GM12878 (cell line): ENCODE data around the gene HSPB1. TPM values are rescaled to one million over a fixed set of nuclear protein-coding genes. Genes with fewer than 3 reads are reported as not detected.

Experiments used
- ASH2L ChIP-seq: fragments of 300-600, 200-600 bp; sonication (generic); IDR thresholded peaks from 2 replicates; pipeline ENCODE4 v1.6.1; 2017; ENCODE audit warnings: low read depth, mild to moderate bottlenecking, borderline replicate concordance
- ATF7 ChIP-seq: fragments of 450-650 bp; IDR thresholded peaks from 2 replicates; pipeline ENCODE4 v1.6.1; 2016; ENCODE audit warnings: low read depth, mild to moderate bottlenecking
- DPF2 ChIP-seq: fragments of 450-650 bp; IDR thresholded peaks from 2 replicates; pipeline ENCODE4 v1.6.1; 2017; ENCODE audit warnings: mild to moderate bottlenecking
- E4F1 ChIP-seq: fragments of 450-650 bp; IDR thresholded peaks from 2 replicates; pipeline ENCODE4 v1.6.1; 2018; ENCODE audit warnings: borderline replicate concordance, mild to moderate bottlenecking; ENCODE audit not compliant: partially characterized antibody
- ELK1 ChIP-seq: IDR thresholded peaks from 2 replicates; pipeline ENCODE4 v1.6.1; 2012; ENCODE audit warnings: low read depth, low read length, improper control_type of control experiment
- ETV6 ChIP-seq, 2 experiments: fragments of 450-650 bp in 1 of 2; IDR thresholded peaks in 1 of 2; conservative IDR thresholded peaks in 1 of 2; 2 replicates each; pipeline ENCODE4 v1.6.1; 2014; ENCODE audit warnings: antibody characterized with exemption in 1 of 2, borderline replicate concordance in 1 of 2, low read depth in 1 of 2, mild to moderate bottlenecking in 1 of 2, moderate library complexity in 1 of 2
- IKZF2 ChIP-seq, 2 experiments: fragments of 450-650 bp; IDR thresholded peaks; 2 replicates each; pipeline ENCODE4 v1.6.1; 2017; ENCODE audit warnings: mild to moderate bottlenecking in 2 of 2, moderate library complexity in 2 of 2
- JUNB ChIP-seq: IDR thresholded peaks from 2 replicates; pipeline ENCODE4 v1.6.1; 2016; ENCODE audit warnings: antibody characterized with exemption, mild to moderate bottlenecking
- NBN ChIP-seq: fragments of 450-650 bp; IDR thresholded peaks from 2 replicates; pipeline ENCODE4 v1.6.1; 2016
- NR2C1 ChIP-seq: fragments of 450-650 bp; IDR thresholded peaks from 2 replicates; pipeline ENCODE4 v1.6.1; 2017; ENCODE audit warnings: antibody characterized with exemption, mild to moderate bottlenecking, moderate library complexity
- NR2C2 ChIP-seq: IDR thresholded peaks from 2 replicates; pipeline ENCODE4 v1.6.1; 2011; ENCODE audit warnings: borderline replicate concordance, low read depth; ENCODE audit not compliant: control insufficient read depth, insufficient read length
- PKNOX1 ChIP-seq: fragments of 450-650 bp; IDR thresholded peaks from 2 replicates; pipeline ENCODE4 v1.6.1; 2016; ENCODE audit warnings: mild to moderate bottlenecking
- POLR2AphosphoS5 ChIP-seq: IDR thresholded peaks from 2 replicates; pipeline ENCODE4 v1.6.1; 2011; ENCODE audit warnings: mild to moderate bottlenecking, low read length, inconsistent platforms
- RB1 ChIP-seq: fragments of 450-650 bp; formaldehyde crosslinking; IDR thresholded peaks from 2 replicates; pipeline ENCODE4 v1.6.1; 2017; ENCODE audit warnings: mild to moderate bottlenecking, borderline replicate concordance
- SMAD5 ChIP-seq: IDR thresholded peaks from 2 replicates; pipeline ENCODE4 v1.6.1; 2016; ENCODE audit warnings: antibody characterized with exemption, low read depth
- STAT1 ChIP-seq: fragments of 450-650 bp; conservative IDR thresholded peaks from 2 replicates; pipeline ENCODE4 v1.6.1; 2014; ENCODE audit warnings: antibody characterized with exemption, mild to moderate bottlenecking
- STAT3 ChIP-seq: IDR thresholded peaks from 2 replicates; pipeline ENCODE4 v1.6.1; 2011; ENCODE audit warnings: low read depth, low read length, improper control_type of control experiment
- TARDBP ChIP-seq: IDR thresholded peaks from 2 replicates; pipeline ENCODE4 v1.6.1; 2016; ENCODE audit warnings: borderline replicate concordance
- ZNF384 ChIP-seq: IDR thresholded peaks from 2 replicates; pipeline ENCODE4 v1.6.1; 2012; ENCODE audit warnings: low read depth, mild to moderate bottlenecking, low read length, improper control_type of control experiment, borderline replicate concordance
- polyA plus RNA-seq, 11 experiments: library from polyadenylated mRNA; depleted of rRNA in 4 of 11; unstranded in 6 of 11; stranded (reverse) in 5 of 11; fragments of >200 nt; fragmentation: Nextera tagmentation in 4 of 11; fragmentation: Illumina TruSeq in 1 of 11; extraction: Ambion mirVana in 4 of 11; extraction: Trizol in 1 of 11; gene quantifications; 1 replicate in 1 of 11; 2 replicates in 10 of 11; pipeline versions ENCODE4 v1.2.1 to v1.2.3, GENCODE V29; 2011 to 2016; ENCODE audit warnings: inconsistent platforms in 2 of 11, missing spikeins in 2 of 11, low read depth in 1 of 11
- total RNA-seq, 4 experiments: library from RNA; depleted of rRNA in 3 of 4; stranded (reverse); fragments of >200 nt in 3 of 4; fragmentation: Illumina TruSeq in 1 of 4; extraction: Trizol in 1 of 4; gene quantifications; 2 replicates each; pipeline versions ENCODE4 v1.2.1 to v1.2.3, GENCODE V29; 2013 to 2021
- TF ChIP-seq, protein P1 (sequence below): fragments of 450-650 bp; IDR thresholded peaks from 2 replicates; pipeline ENCODE4 v1.6.1; 2017; ENCODE audit warnings: mild to moderate bottlenecking, moderate library complexity

HSPB1 gene
- total and polyA plus RNA-seq, 10 of the 15 experiments (the other 5 are each of a cell fraction or from before 2014, with no cell fraction given): 13.7 to 297 (median 62.0) TPM

GRCh38 chr7:76303202-76304147 is 1.0 kb downstream of the HSPB1 start (continued):
- TF ChIP-seq STAT3 (no peak), NBN (no peak), ATF7 (no peak), RB1 (no peak), JUNB (no peak), ASH2L (no peak), PKNOX1 (no peak), ZNF384 (no peak), TARDBP (no peak), SMAD5 (no peak; the same call in 1 of the 2 replicates), ELK1 (no peak), POLR2AphosphoS5 (no peak), STAT1 (no peak), ETV6 (conservative IDR thresholded peaks at IDR 0.05 in 1 of 2, IDR thresholded peaks at IDR 0.05 in 1 of 2; ENCODE audit: borderline replicate concordance in 1 of 2, low read depth in 1 of 2) (no peak), IKZF2 (IDR thresholded peaks at IDR 0.05) (peak in 1 of 2 experiments; percentile 22; a peak in 2 of 4 replicates), NR2C2 (no peak), E4F1 (no peak), DPF2 (no peak), NR2C1 (no peak)
- TF ChIP-seq, protein P1, sequence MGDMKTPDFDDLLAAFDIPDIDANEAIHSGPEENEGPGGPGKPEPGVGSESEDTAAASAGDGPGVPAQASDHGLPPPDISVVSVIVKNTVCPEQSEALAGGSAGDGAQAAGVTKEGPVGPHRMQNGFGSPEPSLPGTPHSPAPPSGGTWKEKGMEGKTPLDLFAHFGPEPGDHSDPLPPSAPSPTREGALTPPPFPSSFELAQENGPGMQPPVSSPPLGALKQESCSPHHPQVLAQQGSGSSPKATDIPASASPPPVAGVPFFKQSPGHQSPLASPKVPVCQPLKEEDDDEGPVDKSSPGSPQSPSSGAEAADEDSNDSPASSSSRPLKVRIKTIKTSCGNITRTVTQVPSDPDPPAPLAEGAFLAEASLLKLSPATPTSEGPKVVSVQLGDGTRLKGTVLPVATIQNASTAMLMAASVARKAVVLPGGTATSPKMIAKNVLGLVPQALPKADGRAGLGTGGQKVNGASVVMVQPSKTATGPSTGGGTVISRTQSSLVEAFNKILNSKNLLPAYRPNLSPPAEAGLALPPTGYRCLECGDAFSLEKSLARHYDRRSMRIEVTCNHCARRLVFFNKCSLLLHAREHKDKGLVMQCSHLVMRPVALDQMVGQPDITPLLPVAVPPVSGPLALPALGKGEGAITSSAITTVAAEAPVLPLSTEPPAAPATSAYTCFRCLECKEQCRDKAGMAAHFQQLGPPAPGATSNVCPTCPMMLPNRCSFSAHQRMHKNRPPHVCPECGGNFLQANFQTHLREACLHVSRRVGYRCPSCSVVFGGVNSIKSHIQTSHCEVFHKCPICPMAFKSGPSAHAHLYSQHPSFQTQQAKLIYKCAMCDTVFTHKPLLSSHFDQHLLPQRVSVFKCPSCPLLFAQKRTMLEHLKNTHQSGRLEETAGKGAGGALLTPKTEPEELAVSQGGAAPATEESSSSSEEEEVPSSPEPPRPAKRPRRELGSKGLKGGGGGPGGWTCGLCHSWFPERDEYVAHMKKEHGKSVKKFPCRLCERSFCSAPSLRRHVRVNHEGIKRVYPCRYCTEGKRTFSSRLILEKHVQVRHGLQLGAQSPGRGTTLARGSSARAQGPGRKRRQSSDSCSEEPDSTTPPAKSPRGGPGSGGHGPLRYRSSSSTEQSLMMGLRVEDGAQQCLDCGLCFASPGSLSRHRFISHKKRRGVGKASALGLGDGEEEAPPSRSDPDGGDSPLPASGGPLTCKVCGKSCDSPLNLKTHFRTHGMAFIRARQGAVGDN: no peak
